Measurements from ENCODE around the gene SYCP2. TPM values are rescaled to one million over a fixed set of nuclear protein-coding genes. Genes with fewer than 3 reads are reported as not detected.

SYCP2 gene
- total and polyA plus RNA-seq, 2 of the 8 experiments (the other 6 are each of a cell fraction or from before 2014, with no cell fraction given): 0.02 to 0.50 TPM

GRCh38 chr20:59940956-59941294 lies 7.5 kb upstream of the SYCP2 start:
- H2BK12ac ChIP-seq (ENCODE audit: low read depth, low read length): no peak overlapping the region
- H3K4ac ChIP-seq (replicated peaks; ENCODE audit: insufficient read length, low read depth, low read length): no peak overlapping the region
- H2BK5ac ChIP-seq (ENCODE audit: low read depth, low read length): peak overlapping the region; percentile 95
- H3K9ac ChIP-seq (replicated peaks in 1 of 4; ENCODE audit: extremely low read depth in 1 of 4, low read depth in 3 of 4, low read length in 3 of 4): peak overlapping the region in 3 of 4 experiments; percentile 78 to 83 (median 82); a peak in 5 of 7 replicates
- H4K91ac ChIP-seq (replicated peaks; ENCODE audit: insufficient read length, low read length): no peak overlapping the region
- CTCF ChIA-PET (ENCODE audit: partially characterized antibody): interaction anchor here (0.9 kb wide), 1 partner anchor 14 kb away, joined by 3 read pairs; no protein-coding TSS in a partner anchor
- H4K20me1 ChIP-seq (replicated peaks in 1 of 2; ENCODE audit: control insufficient read depth in 1 of 2, insufficient read depth in 2 of 2, low read length in 2 of 2): peaks cover 0 to 7% of the 10 kb centered on the region in 2 experiments
- peak overlapping the region; percentile 95 for H2AFZ ChIP-seq (ENCODE audit: low read length)
- DNase-seq (ENCODE audit: low read depth in 1 of 2, low spot score in 2 of 2) (no peak), FAIRE-seq (no peak)
- no peak overlapping the region for H4K8ac ChIP-seq (ENCODE audit: extremely low read depth, insufficient read depth, low read length)
- H3K14ac ChIP-seq (ENCODE audit: insufficient read length): no peak overlapping the region
- WGBS, 2 experiments (ENCODE audit: extremely low coverage in 1 of 2, insufficient coverage in 1 of 2, insufficient read length in 1 of 2, insufficient replicate concordance in 2 of 2, low coverage in 1 of 2, low lambda C conversion rate in 2 of 2, missing lambda C conversion rate in 1 of 2): 10% methylated on average over 4 of the region's 4 CpGs; no CpG with 5 or more reads in 1 of the 2 experiments
- H3K27me3 ChIP-seq (replicated peaks in 1 of 4; ENCODE audit: control insufficient read depth in 3 of 4, extremely low read depth in 1 of 4, insufficient read depth in 3 of 4, low read length in 3 of 4): peaks cover 9 to 19% (median 14%) of the 10 kb centered on the region in 4 experiments
- POLR2A ChIA-PET (ENCODE audit: partially characterized antibody): interaction anchor here (2.3 kb wide), 1 partner anchor 13 kb away, joined by 8 read pairs; no protein-coding TSS in a partner anchor
- peaks cover 5 to 9% of the 10 kb centered on the region in 2 experiments; a peak in 3 of 4 replicates for H3K9me3 ChIP-seq (ENCODE audit: insufficient read depth in 2 of 2, low read depth in 1 of 2, low read length in 1 of 2)
- peaks cover 0 to 6% (median 2%) of the 10 kb centered on the region in 4 experiments; a peak in 4 of 7 replicates for H3K4me1 ChIP-seq (replicated peaks in 1 of 4; ENCODE audit: control insufficient read depth in 3 of 4, insufficient read depth in 4 of 4, low read length in 3 of 4)
- no peak overlapping the region for H2BK20ac ChIP-seq (ENCODE audit: low read length)
- peak overlapping the region; percentile 34 for H3K18ac ChIP-seq (ENCODE audit: extremely low read depth, low read length)
- H3K27ac ChIP-seq (ENCODE audit: low read depth, low read length): peak overlapping the region; percentile 72; the same call in 1 of the 2 replicates
- H3K23me2 ChIP-seq (ENCODE audit: low read depth, low read length): peaks cover 12% of the 10 kb centered on the region
- H3K4me3 ChIP-seq (ENCODE audit: extremely low read depth in 1 of 4, insufficient read depth in 2 of 4, low read depth in 3 of 4, low read length in 4 of 4): peak overlapping the region; percentile 61 to 88 (median 75)
- H3K23ac ChIP-seq (ENCODE audit: insufficient read length): no peak overlapping the region
- H3K36me3 ChIP-seq (ENCODE audit: control insufficient read depth in 2 of 4, insufficient read depth in 4 of 4, low read length in 3 of 4): peaks cover 0 to 17% (median 7%) of the 10 kb centered on the region in 4 experiments; a peak in 4 of 8 replicates
- no peak overlapping the region for H4K5ac ChIP-seq (ENCODE audit: insufficient read length, low read depth, low read length)
- H2BK15ac ChIP-seq (ENCODE audit: low read length): no peak overlapping the region
- H3K56ac ChIP-seq (replicated peaks; ENCODE audit: insufficient read length, low read depth, low read length): no peak overlapping the region
- no peak overlapping the region for H2AK5ac ChIP-seq (ENCODE audit: low read depth, low read length)
- peak overlapping the region; percentile 3 for H2BK120ac ChIP-seq (replicated peaks; ENCODE audit: low read depth, low read length)
- peak overlapping the region; percentile 83 to 93 for H3K4me2 ChIP-seq (ENCODE audit: insufficient read depth in 1 of 2, low read depth in 2 of 2, low read length in 2 of 2)
- H3K79me1 ChIP-seq (ENCODE audit: low read depth, low read length): no peaks in the 10 kb centered on the region
- peaks cover 0 to 5% of the 10 kb centered on the region in 2 experiments; a peak in 1 of 4 replicates for H3K79me2 ChIP-seq (ENCODE audit: control insufficient read depth in 1 of 2, insufficient read depth in 2 of 2, low read length in 2 of 2)
- TF ChIP-seq TAF1 (IDR thresholded peaks at IDR 0.05; ENCODE audit: low read depth, low read length) (no peak), PHF8 (conservative IDR thresholded peaks at IDR 0.05; ENCODE audit: low read depth, low read length) (no peak), E2F6 (IDR thresholded peaks at IDR 0.05) (no peak), NRF1 (IDR thresholded peaks at IDR 0.05; ENCODE audit: low read depth, low read length) (no peak), RAD21 (IDR thresholded peaks at IDR 0.05 in 1 of 2, conservative IDR thresholded peaks at IDR 0.05 in 1 of 2; ENCODE audit: low read depth in 2 of 2, low read length in 2 of 2) (no peak), ATF3 (IDR thresholded peaks at IDR 0.05; ENCODE audit: insufficient read depth, low read depth, low read length) (no peak), CBX5 (IDR thresholded peaks at IDR 0.05; ENCODE audit: low read depth, low read length) (no peak), MAFK (IDR thresholded peaks at IDR 0.05; ENCODE audit: low read depth, low read length) (no peak), RXRA (IDR thresholded peaks at IDR 0.05; ENCODE audit: insufficient read depth, low read depth, low read length) (no peak), SIX5 (IDR thresholded peaks at IDR 0.05; ENCODE audit: low read depth, low read length) (no peak), FOSL1 (IDR thresholded peaks at IDR 0.05; ENCODE audit: insufficient read depth, low read depth, low read length) (no peak), RFX5 (IDR thresholded peaks at IDR 0.05; ENCODE audit: borderline replicate concordance, low read depth, low read length) (no peak)

All from H1 (cell line).